HL-60 (cell line): Measurements from ENCODE around the gene PARP14.

Source experiments
- POLR2AphosphoS5 ChIP-seq: IDR thresholded peaks from 2 replicates; pipeline ENCODE4 v1.6.1; 2012; ENCODE audit warnings: low read depth
- TF ChIP-seq, protein P1 (sequence below): IDR thresholded peaks from one replicate; pipeline ENCODE4 v1.5.1; 2011; ENCODE audit warnings: low read length, control low read depth, inconsistent platforms; ENCODE audit not compliant: insufficient read depth

DNA sequence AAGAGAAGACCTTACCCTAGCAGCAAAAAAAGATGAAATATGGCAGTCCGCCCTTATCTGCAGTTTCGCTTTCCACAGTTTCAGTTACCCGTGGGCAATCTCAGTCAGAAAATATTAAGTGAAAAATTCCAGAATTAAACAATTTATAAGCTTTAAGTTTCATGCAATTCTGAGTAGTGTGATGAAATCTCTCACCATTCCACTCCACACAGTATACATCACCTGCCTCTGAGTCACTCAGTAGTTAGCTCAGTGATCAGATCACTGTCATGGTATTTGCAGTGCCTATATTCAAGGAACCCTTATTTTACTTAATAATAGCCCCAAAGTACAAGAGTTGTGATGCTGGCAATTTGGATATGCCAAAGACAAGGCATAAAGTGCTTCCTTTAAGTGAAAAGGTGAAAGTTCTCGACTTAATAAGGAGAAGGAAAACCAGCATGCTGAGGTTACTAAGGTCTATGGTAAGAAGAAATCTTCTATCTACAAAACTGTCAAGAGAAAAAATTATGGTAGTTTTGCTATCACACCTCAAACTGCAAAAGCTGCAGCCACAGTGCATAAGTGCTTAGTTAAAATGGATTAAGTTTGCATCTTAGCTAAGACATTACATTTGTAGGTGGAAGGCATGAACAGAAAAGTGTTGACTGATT, 64.9 kb downstream of the PARP14 start:
- no peak for TF ChIP-seq POLR2AphosphoS5
- TF ChIP-seq, protein P1, sequence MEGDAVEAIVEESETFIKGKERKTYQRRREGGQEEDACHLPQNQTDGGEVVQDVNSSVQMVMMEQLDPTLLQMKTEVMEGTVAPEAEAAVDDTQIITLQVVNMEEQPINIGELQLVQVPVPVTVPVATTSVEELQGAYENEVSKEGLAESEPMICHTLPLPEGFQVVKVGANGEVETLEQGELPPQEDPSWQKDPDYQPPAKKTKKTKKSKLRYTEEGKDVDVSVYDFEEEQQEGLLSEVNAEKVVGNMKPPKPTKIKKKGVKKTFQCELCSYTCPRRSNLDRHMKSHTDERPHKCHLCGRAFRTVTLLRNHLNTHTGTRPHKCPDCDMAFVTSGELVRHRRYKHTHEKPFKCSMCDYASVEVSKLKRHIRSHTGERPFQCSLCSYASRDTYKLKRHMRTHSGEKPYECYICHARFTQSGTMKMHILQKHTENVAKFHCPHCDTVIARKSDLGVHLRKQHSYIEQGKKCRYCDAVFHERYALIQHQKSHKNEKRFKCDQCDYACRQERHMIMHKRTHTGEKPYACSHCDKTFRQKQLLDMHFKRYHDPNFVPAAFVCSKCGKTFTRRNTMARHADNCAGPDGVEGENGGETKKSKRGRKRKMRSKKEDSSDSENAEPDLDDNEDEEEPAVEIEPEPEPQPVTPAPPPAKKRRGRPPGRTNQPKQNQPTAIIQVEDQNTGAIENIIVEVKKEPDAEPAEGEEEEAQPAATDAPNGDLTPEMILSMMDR, result no peak
